Ishikawa (cell line): ENCODE results near the gene ABHD16A.

Experiments
- CEBPB ChIP-seq: IDR thresholded peaks from 2 replicates; pipeline ENCODE4 v1.6.1; 2012
- CREB1 ChIP-seq: IDR thresholded peaks from 2 replicates; pipeline ENCODE4 v1.6.1; 2012; ENCODE audit warnings: low read depth
- EGR1 ChIP-seq: IDR thresholded peaks from 2 replicates; pipeline ENCODE4 v1.6.1; 2012
- EP300 ChIP-seq: IDR thresholded peaks from 2 replicates; pipeline ENCODE4 v1.6.1; 2012; ENCODE audit warnings: borderline replicate concordance
- FOXM1 ChIP-seq: IDR thresholded peaks from 2 replicates; pipeline ENCODE4 v1.6.1; 2012; ENCODE audit warnings: low read depth, borderline replicate concordance
- NFIC ChIP-seq: IDR thresholded peaks from 2 replicates; pipeline ENCODE4 v1.6.1; 2012
- RAD21 ChIP-seq: IDR thresholded peaks from 2 replicates; pipeline ENCODE4 v1.6.1; 2012; ENCODE audit warnings: low read depth
- TAF1 ChIP-seq: IDR thresholded peaks from 2 replicates; pipeline ENCODE4 v1.6.1; 2012; ENCODE audit warnings: low read depth, mild to moderate bottlenecking
- TCF12 ChIP-seq: IDR thresholded peaks from 2 replicates; pipeline ENCODE4 v1.6.1; 2012; ENCODE audit warnings: low read depth
- TEAD4 ChIP-seq: IDR thresholded peaks from 2 replicates; pipeline ENCODE4 v1.6.1; 2012
- YY1 ChIP-seq: IDR thresholded peaks from 2 replicates; pipeline ENCODE4 v1.6.1; 2012; ENCODE audit warnings: low read depth
- ZBTB7A ChIP-seq: IDR thresholded peaks from 2 replicates; pipeline ENCODE4 v1.6.1; 2012; ENCODE audit warnings: low read depth
- TF ChIP-seq, protein P1 (sequence below): IDR thresholded peaks from 2 replicates; pipeline ENCODE4 v1.6.1; 2012
- TF ChIP-seq, protein P2 (sequence below): IDR thresholded peaks from 2 replicates; pipeline ENCODE4 v1.6.1; 2012
- TF ChIP-seq, protein P3 (sequence below): IDR thresholded peaks from 2 replicates; pipeline ENCODE4 v1.6.1; 2012; ENCODE audit warnings: low read depth, mild to moderate bottlenecking

The ABHD16A gene

DNA sequence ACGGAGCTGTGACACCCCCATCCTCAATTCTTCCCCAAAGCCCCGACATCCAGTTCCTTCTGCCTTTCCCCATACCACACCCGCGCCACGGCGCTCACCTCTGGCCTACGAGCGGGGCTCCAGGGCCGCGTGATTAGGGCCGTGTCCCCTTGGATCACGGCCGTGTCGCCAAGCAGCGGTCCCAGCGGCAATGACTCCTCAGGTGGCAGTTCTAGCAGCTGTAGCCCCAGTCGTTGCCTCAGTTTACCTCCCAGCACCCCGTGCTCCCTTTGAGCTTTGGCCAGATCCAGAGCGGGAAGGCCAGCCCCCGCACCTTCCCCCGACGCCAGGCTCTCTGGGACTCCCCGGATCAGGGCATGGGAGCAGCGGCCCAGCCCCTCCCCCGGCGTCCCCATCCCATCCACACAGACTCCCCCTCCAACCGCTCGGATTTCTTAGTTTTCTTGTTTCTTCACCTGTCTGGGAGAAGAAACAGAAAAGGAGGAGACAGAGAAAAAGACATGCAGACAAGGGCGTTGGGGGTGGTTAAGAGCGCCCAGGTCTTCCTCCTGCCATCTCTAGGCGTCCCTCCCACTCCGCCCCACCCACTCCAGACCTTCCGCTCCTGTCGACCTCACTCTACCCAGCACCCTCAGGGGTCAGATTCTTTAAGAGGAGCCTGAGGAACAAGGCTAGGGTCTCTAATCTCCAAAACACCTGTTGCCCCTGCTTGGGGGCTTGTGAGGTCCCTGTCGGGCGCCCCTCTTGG, 25.8 kb upstream of the ABHD16A start, which contains the start of gene DDAH2:
Gene DDAH2, minus strand, starts transcription at position 533 of the 748 bp plus-strand sequence. Its CDS starts 138 bp downstream, at position 395.
- TF ChIP-seq CREB1 (no peak), ZBTB7A (peak; percentile 93)

DNA sequence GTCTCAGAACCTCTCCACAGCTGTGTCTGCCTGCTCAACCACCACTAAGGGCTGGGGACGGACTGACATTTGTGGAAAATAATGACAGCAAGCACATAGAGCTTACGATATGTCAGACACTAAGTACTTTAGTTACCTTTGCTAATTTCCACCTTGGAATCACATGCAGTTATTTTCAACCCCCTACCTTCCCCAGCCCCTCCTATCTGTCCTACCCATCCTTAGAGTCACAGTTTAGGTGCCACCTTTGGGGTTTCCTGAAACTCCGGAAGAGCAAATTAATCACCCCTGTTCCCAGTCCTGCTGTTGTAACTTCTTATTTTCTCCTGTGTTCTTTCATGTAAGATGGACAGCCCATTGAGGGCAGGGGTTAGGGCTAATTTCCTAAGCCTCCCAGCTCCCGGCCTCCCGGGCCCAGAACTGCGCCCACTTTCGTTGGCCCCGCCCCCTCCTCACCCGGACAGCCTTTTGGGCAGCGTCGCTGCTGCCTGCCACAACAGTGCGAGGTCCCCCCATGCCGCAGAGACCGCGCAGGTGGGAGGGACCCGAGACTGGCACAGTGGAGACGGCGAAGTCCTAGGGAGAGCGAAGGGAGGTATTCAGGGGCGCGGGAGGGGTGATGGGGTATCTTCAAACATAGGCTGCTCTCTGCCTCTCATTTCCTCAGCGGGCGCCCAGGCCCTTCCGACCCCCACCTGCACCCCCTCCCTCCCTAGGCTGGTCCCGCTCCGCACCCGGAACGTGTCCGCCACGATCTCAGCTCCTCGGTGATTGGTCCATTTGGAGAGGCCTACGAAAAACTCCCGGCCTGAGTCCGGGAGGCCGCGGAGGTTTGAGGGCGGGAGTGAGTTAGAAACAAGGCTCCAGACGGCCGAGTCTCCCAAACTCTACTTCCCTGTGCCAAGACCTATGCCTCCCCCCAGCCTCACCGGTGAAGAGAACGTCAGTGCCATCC, 24.9 kb upstream of the ABHD16A start:
- no peak for TF ChIP-seq EGR1
- TF ChIP-seq, protein P1, sequence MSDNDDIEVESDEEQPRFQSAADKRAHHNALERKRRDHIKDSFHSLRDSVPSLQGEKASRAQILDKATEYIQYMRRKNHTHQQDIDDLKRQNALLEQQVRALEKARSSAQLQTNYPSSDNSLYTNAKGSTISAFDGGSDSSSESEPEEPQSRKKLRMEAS: no peak
- TF ChIP-seq TCF12: no peak
- TF ChIP-seq YY1: no peak
- TF ChIP-seq NFIC: no peak
- TF ChIP-seq RAD21: no peak
- TF ChIP-seq CEBPB: no peak
- TF ChIP-seq EP300: no peak
- no peak for TF ChIP-seq FOXM1
- TF ChIP-seq, protein P2, sequence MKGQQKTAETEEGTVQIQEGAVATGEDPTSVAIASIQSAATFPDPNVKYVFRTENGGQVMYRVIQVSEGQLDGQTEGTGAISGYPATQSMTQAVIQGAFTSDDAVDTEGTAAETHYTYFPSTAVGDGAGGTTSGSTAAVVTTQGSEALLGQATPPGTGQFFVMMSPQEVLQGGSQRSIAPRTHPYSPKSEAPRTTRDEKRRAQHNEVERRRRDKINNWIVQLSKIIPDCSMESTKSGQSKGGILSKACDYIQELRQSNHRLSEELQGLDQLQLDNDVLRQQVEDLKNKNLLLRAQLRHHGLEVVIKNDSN: no peak
- no peak for TF ChIP-seq CREB1
- TF ChIP-seq ZBTB7A: no peak
- no peak for TF ChIP-seq TAF1
- no peak for TF ChIP-seq TEAD4
- TF ChIP-seq, protein P3, sequence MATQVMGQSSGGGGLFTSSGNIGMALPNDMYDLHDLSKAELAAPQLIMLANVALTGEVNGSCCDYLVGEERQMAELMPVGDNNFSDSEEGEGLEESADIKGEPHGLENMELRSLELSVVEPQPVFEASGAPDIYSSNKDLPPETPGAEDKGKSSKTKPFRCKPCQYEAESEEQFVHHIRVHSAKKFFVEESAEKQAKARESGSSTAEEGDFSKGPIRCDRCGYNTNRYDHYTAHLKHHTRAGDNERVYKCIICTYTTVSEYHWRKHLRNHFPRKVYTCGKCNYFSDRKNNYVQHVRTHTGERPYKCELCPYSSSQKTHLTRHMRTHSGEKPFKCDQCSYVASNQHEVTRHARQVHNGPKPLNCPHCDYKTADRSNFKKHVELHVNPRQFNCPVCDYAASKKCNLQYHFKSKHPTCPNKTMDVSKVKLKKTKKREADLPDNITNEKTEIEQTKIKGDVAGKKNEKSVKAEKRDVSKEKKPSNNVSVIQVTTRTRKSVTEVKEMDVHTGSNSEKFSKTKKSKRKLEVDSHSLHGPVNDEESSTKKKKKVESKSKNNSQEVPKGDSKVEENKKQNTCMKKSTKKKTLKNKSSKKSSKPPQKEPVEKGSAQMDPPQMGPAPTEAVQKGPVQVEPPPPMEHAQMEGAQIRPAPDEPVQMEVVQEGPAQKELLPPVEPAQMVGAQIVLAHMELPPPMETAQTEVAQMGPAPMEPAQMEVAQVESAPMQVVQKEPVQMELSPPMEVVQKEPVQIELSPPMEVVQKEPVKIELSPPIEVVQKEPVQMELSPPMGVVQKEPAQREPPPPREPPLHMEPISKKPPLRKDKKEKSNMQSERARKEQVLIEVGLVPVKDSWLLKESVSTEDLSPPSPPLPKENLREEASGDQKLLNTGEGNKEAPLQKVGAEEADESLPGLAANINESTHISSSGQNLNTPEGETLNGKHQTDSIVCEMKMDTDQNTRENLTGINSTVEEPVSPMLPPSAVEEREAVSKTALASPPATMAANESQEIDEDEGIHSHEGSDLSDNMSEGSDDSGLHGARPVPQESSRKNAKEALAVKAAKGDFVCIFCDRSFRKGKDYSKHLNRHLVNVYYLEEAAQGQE: no peak

DNA sequence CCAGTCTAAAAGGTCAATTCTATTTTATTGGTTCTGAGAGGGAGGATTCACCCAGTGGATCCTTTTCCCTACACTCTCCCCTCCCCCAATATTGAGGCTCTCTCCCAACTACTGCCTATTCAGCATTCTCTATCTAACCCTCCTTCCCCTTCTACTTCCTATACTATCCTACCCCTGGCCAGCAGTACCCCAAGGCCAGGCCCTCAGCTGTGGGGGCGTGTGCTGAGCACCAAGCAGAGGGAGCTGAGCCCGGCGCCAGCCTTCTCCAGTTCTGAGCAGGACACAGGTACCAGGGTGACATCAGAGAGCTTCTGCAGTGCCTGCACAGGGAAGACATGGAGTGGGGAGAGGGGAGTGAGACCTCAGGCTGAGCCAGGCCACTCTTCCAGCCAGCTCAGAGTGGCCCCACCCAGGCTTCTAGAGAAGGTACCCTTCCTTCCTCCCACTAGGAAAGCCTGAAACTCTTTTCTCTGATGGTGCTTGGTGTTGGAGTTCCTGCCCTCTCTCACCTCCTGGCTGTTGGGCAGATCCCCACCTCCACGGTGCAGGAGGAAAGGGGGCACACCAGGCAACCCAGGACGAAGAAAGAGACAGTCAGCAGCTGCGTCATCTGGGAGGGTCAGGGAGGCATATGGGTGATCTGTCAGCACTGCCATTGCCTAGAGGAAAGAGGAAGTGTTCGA, 24.1 kb upstream of the ABHD16A start:
- TF ChIP-seq EP300 (no peak), EGR1 (no peak), RAD21 (no peak), ZBTB7A (no peak), TCF12 (no peak), TAF1 (no peak), TEAD4 (no peak), FOXM1 (no peak), CREB1 (no peak), NFIC (no peak), YY1 (no peak), CEBPB (no peak)
- TF ChIP-seq, protein P3: no peak

DNA sequence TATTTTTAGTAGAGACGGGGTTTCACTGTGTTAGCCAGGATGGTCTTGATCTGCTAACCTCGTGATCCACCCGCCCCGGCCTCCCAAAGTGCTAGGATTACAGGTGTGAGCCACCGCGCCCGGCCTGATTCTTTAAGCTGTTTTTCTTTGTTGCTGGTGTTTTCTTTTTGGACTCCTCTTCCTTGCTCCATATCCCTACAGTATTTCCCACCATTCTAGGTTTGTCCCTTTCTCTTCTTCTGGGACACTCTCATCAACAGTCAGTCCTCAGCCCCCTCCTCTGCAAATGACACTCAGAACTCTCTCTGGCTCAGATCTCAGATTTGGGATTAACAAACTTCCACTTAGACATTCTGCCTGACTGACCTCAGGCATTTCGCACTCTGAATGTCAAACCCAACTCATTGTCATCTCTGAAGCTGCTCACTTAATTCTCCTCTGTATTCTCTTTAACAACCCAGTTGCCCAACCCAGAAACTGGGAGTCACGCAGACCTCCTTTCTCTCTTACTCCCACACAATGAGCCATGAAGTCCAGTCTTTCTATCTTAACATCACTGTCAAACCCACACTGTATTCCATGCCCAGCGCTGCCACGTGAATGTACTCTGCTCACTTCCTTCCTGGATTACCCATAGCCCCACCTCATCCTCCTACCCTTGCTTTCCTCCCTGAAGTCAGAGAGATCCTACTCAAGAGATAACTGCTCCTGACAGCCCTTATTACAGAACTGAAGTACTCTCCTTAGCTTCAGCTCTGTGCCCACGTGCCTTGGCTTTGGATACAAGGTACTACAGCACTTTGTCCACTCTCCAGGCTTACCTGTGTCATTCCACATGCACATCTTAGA, 22.6 kb upstream of the ABHD16A start:
- no peak for TF ChIP-seq EGR1
- TF ChIP-seq CEBPB: no peak

DNA sequence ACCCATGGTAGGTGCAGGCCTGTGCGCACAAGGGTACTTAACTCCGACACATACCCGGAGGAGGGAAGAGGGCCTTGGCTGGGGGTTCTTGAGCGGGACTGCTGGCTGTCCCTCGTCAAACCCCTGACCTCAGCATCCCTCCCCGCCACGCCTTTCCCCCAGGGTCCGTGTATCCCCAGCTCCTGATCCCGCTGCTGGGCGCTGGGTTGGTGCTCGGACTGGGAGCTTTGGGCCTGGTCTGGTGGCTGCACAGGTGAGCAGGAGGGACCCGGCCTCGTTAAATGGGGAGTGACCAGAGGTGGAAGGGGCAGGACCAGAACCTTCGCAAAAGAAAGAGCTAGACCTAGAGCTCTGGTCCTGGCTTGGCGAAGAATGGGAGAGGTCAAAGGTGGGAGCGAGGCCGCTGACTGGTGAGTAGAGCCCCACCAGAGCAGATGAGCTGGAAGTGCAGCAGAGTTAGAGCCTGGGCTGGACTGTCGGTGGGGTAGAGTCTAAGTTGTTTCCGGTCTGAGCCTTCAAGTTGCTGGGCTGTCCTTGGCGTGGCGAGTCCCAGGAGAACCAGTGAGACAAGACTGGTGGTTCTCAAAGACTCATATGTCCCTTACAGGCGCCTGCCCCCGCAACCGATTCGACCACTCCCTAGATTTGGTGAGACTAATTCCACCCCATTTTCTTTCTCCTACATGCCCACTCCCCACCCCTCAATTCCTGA, 21.0 kb upstream of the ABHD16A start:
- TF ChIP-seq, protein P2: no peak
- TF ChIP-seq NFIC: no peak
- no peak for TF ChIP-seq TAF1
- TF ChIP-seq TEAD4: no peak
- TF ChIP-seq, protein P3: no peak
- no peak for TF ChIP-seq YY1
- TF ChIP-seq, protein P1: no peak
- TF ChIP-seq CREB1: no peak
- no peak for TF ChIP-seq CEBPB
- no peak for TF ChIP-seq EGR1
- TF ChIP-seq EP300: no peak
- no peak for TF ChIP-seq RAD21
- TF ChIP-seq TCF12: no peak
- no peak for TF ChIP-seq FOXM1
- TF ChIP-seq ZBTB7A: no peak
